UCSD-AML1 (cell line): ENCODE measurements around the gene MAP1LC3B2.
"Not testable (repeated sequence)": the region's sequence is repeated elsewhere in the genome, so short reads cannot be mapped to it uniquely, and the experiment has no call there.

ENCODE experiments used
- DNase-seq: peaks from one replicate; lab custom pipeline; 2025; ENCODE audit not compliant: unreplicated experiment; lab: John Stamatoyannopoulos, UW

Gene MAP1LC3B2

GRCh38 chr12:116556964-116557698, 2.0 kb upstream of the MAP1LC3B2 start:
- no peak for DNase-seq

GRCh38 chr12:116558280-116559161, 660 bp upstream of the MAP1LC3B2 start:
- DNase-seq = no peak

- DNase-seq = peak; percentile 31
Measured at GRCh38 chr12:116561181-116561821, 2.1 kb downstream of the MAP1LC3B2 start.

GRCh38 chr12:116562090-116562489, 2.9 kb downstream of the MAP1LC3B2 start:
- DNase-seq = no peak

GRCh38 chr12:116563262-116563661, 4.1 kb downstream of the MAP1LC3B2 start:
- no peak for DNase-seq

- DNase-seq = no peak
Measured at GRCh38 chr12:116564080-116564479, 4.9 kb downstream of the MAP1LC3B2 start.

GRCh38 chr12:116565221-116565620, 6.0 kb downstream of the MAP1LC3B2 start:
- not testable (repeated sequence) for DNase-seq

GRCh38 chr12:116565963-116566362, 6.8 kb downstream of the MAP1LC3B2 start:
- DNase-seq = no peak

- no peak for DNase-seq
Measured at GRCh38 chr12:116568203-116568602, 9.0 kb downstream of the MAP1LC3B2 start.

GRCh38 chr12:116571089-116571488, 11.9 kb downstream of the MAP1LC3B2 start:
- no peak for DNase-seq

GRCh38 chr12:116573776-116574175, 14.6 kb downstream of the MAP1LC3B2 start:
- DNase-seq = no peak

- DNase-seq = not testable (repeated sequence)
Measured at GRCh38 chr12:116575754-116576153, 16.6 kb downstream of the MAP1LC3B2 start.

GRCh38 chr12:116577154-116577561, 18.0 kb downstream of the MAP1LC3B2 start:
- no peak for DNase-seq

- DNase-seq = no peak
Measured at GRCh38 chr12:116578051-116578450, 18.9 kb downstream of the MAP1LC3B2 start.

- no peak for DNase-seq
Measured at GRCh38 chr12:116582610-116583009, 23.4 kb downstream of the MAP1LC3B2 start.

GRCh38 chr12:116583129-116583694, 24.0 kb downstream of the MAP1LC3B2 start:
- no peak for DNase-seq

GRCh38 chr12:116587270-116587669, 28.1 kb downstream of the MAP1LC3B2 start:
- no peak for DNase-seq

GRCh38 chr12:116588390-116589028, 29.3 kb downstream of the MAP1LC3B2 start:
- DNase-seq = no peak

- DNase-seq = no peak
Measured at GRCh38 chr12:116589581-116589980, 30.4 kb downstream of the MAP1LC3B2 start.

- no peak for DNase-seq
Measured at GRCh38 chr12:116590561-116590960, 31.4 kb downstream of the MAP1LC3B2 start.
